ENCODE data around the gene MLPH.

- TF ChIP-seq POLR2A (IDR thresholded peaks at IDR 0.05): no peak
- TF ChIP-seq CTCF (IDR thresholded peaks at IDR 0.05): no peak
Observed at GRCh38 chr2:237494066-237494465, 7.0 kb downstream of the MLPH start.
